Measurements from ENCODE around the gene ANKRD45. TPM values are rescaled to one million over a fixed set of nuclear protein-coding genes. Genes with fewer than 3 reads are reported as not detected.
"Not testable (repeated sequence)": the region's sequence is repeated elsewhere in the genome, so short reads cannot be mapped to it uniquely, and the experiment has no call there.

ANKRD45 gene
- total and polyA plus RNA-seq, 9 donors, result 0.21 to 0.69 (median 0.48) TPM

DNA sequence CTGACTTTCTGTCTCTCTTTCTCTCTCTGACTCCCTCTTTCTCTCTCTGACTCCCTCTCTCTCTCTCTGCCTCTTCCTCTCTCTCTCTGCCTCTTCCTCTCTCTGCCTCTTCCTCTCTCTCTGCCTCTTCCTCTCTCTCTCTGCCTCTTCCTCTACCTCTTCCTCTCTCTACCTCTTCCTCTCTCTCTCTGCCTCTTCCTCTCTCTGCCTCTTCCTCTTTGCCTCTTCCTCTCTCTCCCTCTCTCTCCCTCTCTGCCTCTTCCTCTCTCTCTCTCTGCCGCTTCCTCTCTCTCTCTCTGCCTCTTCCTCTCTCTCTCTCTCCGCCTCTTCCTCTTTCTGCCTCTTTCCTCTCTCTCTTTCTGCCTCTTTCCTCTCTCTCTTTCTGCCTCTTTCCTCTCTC, 18.6 kb upstream of the ANKRD45 start:
- no peaks in the 10 kb centered on the region for H3K4me1 ChIP-seq (ENCODE audit: control insufficient read depth, insufficient read depth, low read length)
- no peak overlapping the region for H3K27ac ChIP-seq (ENCODE audit: low read length)
- H3K36me3 ChIP-seq (ENCODE audit: control insufficient read depth, insufficient read depth, low read length), result no peaks in the 10 kb centered on the region
- no peaks in the 10 kb centered on the region for H3K9me3 ChIP-seq (replicated peaks; ENCODE audit: control insufficient read depth, low read depth, low read length)
- no peaks in the 10 kb centered on the region for H3K27me3 ChIP-seq (ENCODE audit: control insufficient read depth, insufficient read depth, low read length)
- no peak overlapping the region for H3K4me3 ChIP-seq (ENCODE audit: low read length)
- no peak for DNase-seq
- WGBS (ENCODE audit: insufficient coverage), result 74% methylated on average over 2 of the region's 2 CpGs

DNA sequence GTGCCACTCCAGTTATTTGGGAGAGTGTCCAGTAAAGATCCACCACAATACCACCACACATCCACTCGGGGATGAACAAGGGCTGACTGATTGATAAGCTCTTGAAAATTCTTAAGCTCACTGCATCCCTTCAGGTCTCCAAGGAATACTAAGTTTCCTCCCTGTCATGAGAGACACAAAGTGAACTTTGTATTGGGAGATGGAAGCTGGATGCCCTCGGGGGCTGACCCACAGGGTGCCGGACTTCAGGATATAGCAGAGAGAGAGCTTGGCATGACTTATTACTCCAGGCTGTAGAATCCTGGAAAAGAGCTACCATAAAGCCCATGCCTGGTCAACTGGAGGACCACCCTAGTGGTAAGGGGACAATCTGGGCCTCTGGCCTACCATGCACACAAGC, 15.5 kb upstream of the ANKRD45 start:
- not testable (repeated sequence) for H3K4me1 ChIP-seq (ENCODE audit: control insufficient read depth, insufficient read depth, low read length); H3K27me3 ChIP-seq (ENCODE audit: control insufficient read depth, insufficient read depth, low read length); DNase-seq; H3K9me3 ChIP-seq (replicated peaks; ENCODE audit: control insufficient read depth, low read depth, low read length); H3K36me3 ChIP-seq (ENCODE audit: control insufficient read depth, insufficient read depth, low read length); H3K4me3 ChIP-seq (ENCODE audit: low read length); H3K27ac ChIP-seq (ENCODE audit: low read length)
- 68% methylated on average over 2 of the region's 3 CpGs for WGBS (ENCODE audit: insufficient coverage)

DNA sequence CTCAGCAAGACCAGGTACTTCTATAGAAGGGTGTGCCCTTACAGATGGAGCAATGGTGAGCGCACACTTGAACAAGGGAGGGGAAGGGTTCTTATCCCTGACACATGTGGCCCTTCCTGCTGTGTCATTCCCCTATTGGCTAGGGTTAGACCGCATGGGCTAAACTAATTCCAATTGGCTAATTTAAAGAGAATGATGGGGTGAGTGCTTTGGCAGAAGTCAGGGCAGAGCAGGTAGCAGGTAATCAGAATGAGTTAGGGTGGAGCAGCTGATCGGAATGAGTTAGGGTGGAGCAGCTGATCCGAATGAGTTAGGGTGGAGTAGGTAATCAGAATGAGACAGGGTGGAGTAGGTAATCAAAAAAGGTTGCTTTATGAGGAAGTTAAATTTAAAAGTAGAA, 14.2 kb upstream of the ANKRD45 start:
- H3K36me3 ChIP-seq (ENCODE audit: control insufficient read depth, insufficient read depth, low read length); H3K9me3 ChIP-seq (replicated peaks; ENCODE audit: control insufficient read depth, low read depth, low read length); DNase-seq; H3K4me1 ChIP-seq (ENCODE audit: control insufficient read depth, insufficient read depth, low read length); H3K27ac ChIP-seq (ENCODE audit: low read length); H3K4me3 ChIP-seq (ENCODE audit: low read length); H3K27me3 ChIP-seq (ENCODE audit: control insufficient read depth, insufficient read depth, low read length): not testable (repeated sequence)
- WGBS (ENCODE audit: insufficient coverage), result 88% methylated on average over 4 of the region's 4 CpGs

DNA sequence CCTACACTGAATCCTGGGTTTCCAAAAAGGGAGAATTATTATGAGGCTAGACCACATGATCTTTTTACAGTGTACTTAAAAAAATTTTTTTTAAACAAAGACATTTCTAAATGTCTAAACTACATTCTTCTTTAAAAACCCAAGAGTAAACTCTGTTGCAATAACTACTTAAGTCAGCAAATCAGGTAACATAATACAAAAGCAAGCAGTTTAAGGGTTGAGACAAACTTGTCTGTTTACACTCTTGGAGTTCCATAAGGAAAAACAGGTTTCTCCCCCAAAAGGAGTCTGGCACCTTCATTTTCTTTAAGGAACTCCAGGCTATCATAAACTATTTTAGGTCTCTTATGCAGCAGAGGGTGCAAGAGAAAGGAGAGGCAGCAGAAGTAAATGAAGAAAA, 12.5 kb upstream of the ANKRD45 start:
- no peaks in the 10 kb centered on the region for H3K9me3 ChIP-seq (replicated peaks; ENCODE audit: control insufficient read depth, low read depth, low read length)
- no peak for DNase-seq
- H3K4me3 ChIP-seq (ENCODE audit: low read length), result no peak overlapping the region
- no peaks in the 10 kb centered on the region for H3K4me1 ChIP-seq (ENCODE audit: control insufficient read depth, insufficient read depth, low read length)
- H3K27me3 ChIP-seq (ENCODE audit: control insufficient read depth, insufficient read depth, low read length), result no peaks in the 10 kb centered on the region
- H3K27ac ChIP-seq (ENCODE audit: low read length), result no peak overlapping the region
- H3K36me3 ChIP-seq (ENCODE audit: control insufficient read depth, insufficient read depth, low read length), result no peaks in the 10 kb centered on the region

DNA sequence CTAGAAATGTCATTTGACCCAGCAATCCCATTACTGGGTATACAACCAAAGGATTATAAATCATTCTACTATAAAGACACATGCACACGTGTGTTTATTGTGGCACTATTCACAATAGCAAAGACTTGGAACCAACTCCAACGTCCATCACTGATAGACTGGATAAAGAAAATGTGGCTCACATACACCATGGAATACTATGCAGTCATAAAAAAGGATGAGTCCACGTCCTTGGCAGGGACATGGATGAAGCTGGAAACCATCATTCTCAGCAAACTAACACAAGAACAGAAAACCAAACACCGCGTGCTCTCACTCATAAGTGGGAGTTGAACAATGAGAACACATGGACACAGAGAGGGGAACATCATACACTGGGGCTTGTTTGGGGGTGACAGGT, 10.5 kb upstream of the ANKRD45 start:
- not testable (repeated sequence) for H3K9me3 ChIP-seq (replicated peaks; ENCODE audit: control insufficient read depth, low read depth, low read length)
- no CpG with 5 or more reads among the region's 5 CpGs for WGBS (ENCODE audit: insufficient coverage)

DNA sequence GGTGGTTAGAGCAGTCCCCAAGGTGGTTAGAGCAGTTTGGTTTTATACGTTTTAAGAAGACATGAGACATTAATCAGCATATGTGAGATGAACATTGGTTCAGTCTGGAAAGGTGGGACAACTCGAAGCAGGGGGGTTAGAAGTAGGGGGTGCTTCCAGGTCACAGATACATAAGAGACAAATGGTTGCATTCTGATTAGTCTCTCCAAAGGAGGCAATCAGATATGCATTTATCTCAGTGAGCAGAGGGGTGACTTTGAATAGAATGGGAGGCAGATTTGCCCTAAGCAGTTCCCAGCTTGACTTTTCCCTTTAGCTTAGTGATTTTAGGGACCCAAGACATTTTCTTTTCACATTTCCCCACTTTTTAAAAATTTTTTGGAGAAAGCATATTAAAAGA, 4.8 kb upstream of the ANKRD45 start:
- not testable (repeated sequence) for H3K4me3 ChIP-seq (ENCODE audit: low read length); H3K27me3 ChIP-seq (ENCODE audit: control insufficient read depth, insufficient read depth, low read length); DNase-seq; H3K9me3 ChIP-seq (replicated peaks; ENCODE audit: control insufficient read depth, low read depth, low read length); H3K4me1 ChIP-seq (ENCODE audit: control insufficient read depth, insufficient read depth, low read length); H3K36me3 ChIP-seq (ENCODE audit: control insufficient read depth, insufficient read depth, low read length); H3K27ac ChIP-seq (ENCODE audit: low read length)
- 75% methylated on average over 2 of the region's 2 CpGs for WGBS (ENCODE audit: insufficient coverage)

More for the DNA sequence above, 10.5 kb upstream of the ANKRD45 start:
- not testable (repeated sequence) for H3K36me3 ChIP-seq (ENCODE audit: control insufficient read depth, insufficient read depth, low read length); H3K27ac ChIP-seq (ENCODE audit: low read length); H3K4me1 ChIP-seq (ENCODE audit: control insufficient read depth, insufficient read depth, low read length); DNase-seq; H3K27me3 ChIP-seq (ENCODE audit: control insufficient read depth, insufficient read depth, low read length); H3K4me3 ChIP-seq (ENCODE audit: low read length)

DNA sequence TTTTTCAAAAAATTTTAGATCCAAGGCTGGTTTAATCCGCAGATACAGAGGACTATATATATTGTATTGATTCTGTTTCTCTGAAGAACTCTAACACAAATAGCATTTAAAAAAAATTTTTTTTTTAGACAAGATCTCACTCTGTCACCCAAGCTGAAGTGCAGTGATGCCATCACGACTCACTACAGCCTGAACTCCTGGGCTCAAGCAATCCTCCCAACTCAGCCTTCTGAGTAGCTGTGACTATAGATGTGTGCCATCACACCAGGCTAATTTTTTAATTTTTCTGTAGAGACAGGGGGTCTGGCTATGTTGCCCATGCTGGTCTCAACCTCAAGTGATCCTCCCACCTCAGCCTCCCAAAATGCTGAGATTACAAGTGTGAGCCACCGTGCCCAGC, 3.0 kb downstream of the ANKRD45 start:
- no peaks in the 10 kb centered on the region for H3K9me3 ChIP-seq (replicated peaks; ENCODE audit: control insufficient read depth, low read depth, low read length)
- no peak overlapping the region for H3K27ac ChIP-seq (ENCODE audit: low read length)
- H3K4me1 ChIP-seq (ENCODE audit: control insufficient read depth, insufficient read depth, low read length), result peaks cover 5% of the 10 kb centered on the region
- H3K36me3 ChIP-seq (ENCODE audit: control insufficient read depth, insufficient read depth, low read length), result no peaks in the 10 kb centered on the region
- no CpG with 5 or more reads among the region's 3 CpGs for WGBS (ENCODE audit: insufficient coverage)
- DNase-seq, result no peak
- H3K4me3 ChIP-seq (ENCODE audit: low read length), result no peak overlapping the region
- H3K27me3 ChIP-seq (ENCODE audit: control insufficient read depth, insufficient read depth, low read length), result peaks cover 5% of the 10 kb centered on the region

DNA sequence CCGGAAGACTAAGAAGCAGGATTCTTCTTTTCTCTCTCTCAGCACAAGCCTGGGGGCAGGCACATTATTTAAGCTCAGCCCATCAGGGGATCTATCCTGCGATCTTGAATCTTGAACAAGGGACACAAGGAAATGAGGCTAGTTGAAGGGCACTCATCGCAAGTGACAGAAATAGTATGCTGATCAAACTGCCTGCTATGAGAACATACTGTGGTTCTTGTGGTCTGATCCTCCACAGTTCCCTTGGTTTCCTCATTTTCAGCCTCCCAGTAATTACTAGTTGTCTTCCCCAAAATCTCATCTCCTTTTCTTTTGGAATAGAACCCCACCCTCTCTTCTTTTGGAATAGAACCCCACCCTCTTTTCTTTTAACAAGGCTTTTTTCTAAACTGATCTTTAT, 6.5 kb downstream of the ANKRD45 start:
- Histone ChIP-seq H3K4me3 (ENCODE audit: low read length) (no peak overlapping the region), H3K9me3 (replicated peaks; ENCODE audit: control insufficient read depth, low read depth, low read length) (no peaks in the 10 kb centered on the region), H3K36me3 (ENCODE audit: control insufficient read depth, insufficient read depth, low read length) (no peaks in the 10 kb centered on the region), H3K4me1 (ENCODE audit: control insufficient read depth, insufficient read depth, low read length) (no peaks in the 10 kb centered on the region), H3K27me3 (ENCODE audit: control insufficient read depth, insufficient read depth, low read length) (peaks cover under 1% of the 10 kb centered on the region), H3K27ac (ENCODE audit: low read length) (no peak overlapping the region)
- WGBS (ENCODE audit: insufficient coverage), result no CpG with 5 or more reads among the region's 3 CpGs
- no peak for DNase-seq

DNA sequence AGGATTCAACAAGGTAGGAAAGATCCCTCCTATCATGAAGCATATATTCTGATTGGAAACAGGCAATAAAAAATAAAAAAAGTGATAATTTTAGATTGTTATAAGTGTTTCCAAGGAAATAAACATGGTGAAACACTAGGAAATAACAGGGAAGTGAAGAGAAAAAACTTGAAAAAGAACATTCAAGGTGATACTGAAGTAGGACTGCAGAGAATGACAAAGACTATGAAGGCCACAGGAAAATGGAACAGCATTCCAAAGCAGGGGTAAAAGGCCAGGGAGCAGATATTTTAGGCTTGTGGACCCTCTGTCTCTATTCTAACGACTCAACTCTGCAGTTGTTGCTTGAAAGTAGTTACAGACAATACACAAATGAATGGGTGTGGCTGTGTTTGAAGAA, 7.9 kb downstream of the ANKRD45 start:
- no peak overlapping the region for H3K4me3 ChIP-seq (ENCODE audit: low read length)
- H3K27me3 ChIP-seq (ENCODE audit: control insufficient read depth, insufficient read depth, low read length), result no peaks in the 10 kb centered on the region
- H3K27ac ChIP-seq (ENCODE audit: low read length), result no peak overlapping the region
- no peak for DNase-seq
- no peaks in the 10 kb centered on the region for H3K36me3 ChIP-seq (ENCODE audit: control insufficient read depth, insufficient read depth, low read length)
- WGBS (ENCODE audit: insufficient coverage), result no CpG with 5 or more reads among the region's 1 CpG
- H3K4me1 ChIP-seq (ENCODE audit: control insufficient read depth, insufficient read depth, low read length), result no peaks in the 10 kb centered on the region
- H3K9me3 ChIP-seq (replicated peaks; ENCODE audit: control insufficient read depth, low read depth, low read length), result no peaks in the 10 kb centered on the region

DNA sequence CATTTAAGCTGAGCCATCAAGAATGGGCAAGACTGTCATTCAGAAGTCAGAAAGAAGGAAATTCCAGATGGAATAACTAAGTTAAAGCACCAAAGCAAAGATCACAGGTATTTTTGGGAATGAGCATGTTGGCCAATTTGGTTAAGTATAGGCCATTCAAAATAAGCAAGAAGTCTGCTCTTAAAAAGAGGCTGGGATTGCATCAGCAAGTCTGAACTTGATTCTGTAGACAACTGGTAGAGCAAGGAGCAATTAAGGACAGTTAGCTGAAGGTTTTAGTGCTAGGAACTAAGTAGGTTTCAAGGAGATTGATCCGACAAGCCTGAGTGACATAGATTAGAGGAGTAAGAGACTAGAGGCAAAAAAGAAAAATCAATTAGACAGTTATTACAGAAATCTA, 8.4 kb downstream of the ANKRD45 start:
- Histone ChIP-seq H3K4me3 (ENCODE audit: low read length) (no peak overlapping the region), H3K27me3 (ENCODE audit: control insufficient read depth, insufficient read depth, low read length) (no peaks in the 10 kb centered on the region), H3K27ac (ENCODE audit: low read length) (no peak overlapping the region), H3K4me1 (ENCODE audit: control insufficient read depth, insufficient read depth, low read length) (no peaks in the 10 kb centered on the region), H3K36me3 (ENCODE audit: control insufficient read depth, insufficient read depth, low read length) (no peaks in the 10 kb centered on the region), H3K9me3 (replicated peaks; ENCODE audit: control insufficient read depth, low read depth, low read length) (no peaks in the 10 kb centered on the region)
- WGBS (ENCODE audit: insufficient coverage), result no CpG with 5 or more reads among the region's 1 CpG
- DNase-seq, result no peak

DNA sequence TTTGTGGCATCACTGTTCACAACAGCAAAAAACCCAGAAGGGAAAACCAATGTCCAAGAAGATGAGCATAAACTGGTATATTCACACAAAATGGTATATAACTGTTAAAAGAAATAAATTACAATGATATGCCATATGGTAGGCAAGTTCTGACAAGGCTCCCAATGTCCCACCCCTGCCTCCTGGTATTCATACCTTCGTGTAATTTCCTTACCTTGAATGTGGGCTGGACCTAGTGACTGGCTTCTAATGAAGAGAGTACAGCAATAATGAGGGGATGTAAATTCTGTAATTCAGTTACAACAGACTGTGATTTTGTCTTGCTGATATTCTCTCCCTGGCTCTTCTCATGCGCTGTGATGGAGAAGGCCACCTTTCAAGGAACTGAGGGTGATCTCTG, 9.3 kb downstream of the ANKRD45 start:
- Histone ChIP-seq H3K4me3 (ENCODE audit: low read length) (no peak overlapping the region), H3K27ac (ENCODE audit: low read length) (no peak overlapping the region), H3K27me3 (ENCODE audit: control insufficient read depth, insufficient read depth, low read length) (no peaks in the 10 kb centered on the region), H3K4me1 (ENCODE audit: control insufficient read depth, insufficient read depth, low read length) (no peaks in the 10 kb centered on the region), H3K36me3 (ENCODE audit: control insufficient read depth, insufficient read depth, low read length) (no peaks in the 10 kb centered on the region), H3K9me3 (replicated peaks; ENCODE audit: control insufficient read depth, low read depth, low read length) (no peaks in the 10 kb centered on the region)
- no CpG with 5 or more reads among the region's 2 CpGs for WGBS (ENCODE audit: insufficient coverage)
- DNase-seq, result no peak
